ENCODE measurements around the gene INPP5J. TPM values are rescaled to one million over a fixed set of nuclear protein-coding genes. Genes with fewer than 3 reads are reported as not detected.
A peak's percentile ranks its signal among the peaks of the same experiment; 100 is the strongest.

The INPP5J gene
- total and polyA plus RNA-seq, 9 donors: 0.63 to 3.1 (median 1.1) TPM

GRCh38 chr22:31099386-31099785 lies 23.4 kb upstream of the INPP5J start:
- Histone ChIP-seq H3K36me3 (no peaks in the 10 kb centered on the region), H3K4me1 (ENCODE audit: insufficient read depth) (peaks cover 3% of the 10 kb centered on the region)

GRCh38 chr22:31099841-31100761 lies 22.7 kb upstream of the INPP5J start:
- no peaks in the 10 kb centered on the region for H3K36me3 ChIP-seq
- no peaks in the 10 kb centered on the region for H3K27me3 ChIP-seq
- peaks cover 3% of the 10 kb centered on the region for H3K4me1 ChIP-seq (ENCODE audit: insufficient read depth)
- 88 to 92% (median 90%) methylated on average over 34 of the region's 34 CpGs for WGBS, 3 donors
- no peak overlapping the region for H3K4me3 ChIP-seq
- peak in 3 of 5 donors; percentile 25 to 40 (median 27) for DNase-seq
- H3K9me3 ChIP-seq: no peaks in the 10 kb centered on the region
- no peak for TF ChIP-seq EP300 (IDR thresholded peaks at IDR 0.05)
- TF ChIP-seq CTCF (IDR thresholded peaks at IDR 0.05): no peak
- TF ChIP-seq POLR2A (IDR thresholded peaks at IDR 0.05): no peak
- peak overlapping the region in 1 of 2 donors; percentile 8 for H3K27ac ChIP-seq
- intact Hi-C loops (cut with DNase I): loop anchor here in 1 of 4 donors (10.0 kb wide), 3 partner anchors 45 to 825 kb away; partner anchors contain the start of gene PLA2G3

More at GRCh38 chr22:31099386-31099785, 23.4 kb upstream of the INPP5J start:
- H3K9me3 ChIP-seq: no peaks in the 10 kb centered on the region
- TF ChIP-seq POLR2A (IDR thresholded peaks at IDR 0.05) (no peak), CTCF (IDR thresholded peaks at IDR 0.05) (no peak), EP300 (IDR thresholded peaks at IDR 0.05) (no peak)
- H3K27ac ChIP-seq: peak overlapping the region in 1 of 2 donors; percentile 8
- intact Hi-C loops (cut with DNase I): loop anchor here in 1 of 4 donors (10.0 kb wide), 1 partner anchor 45 kb away; the partner anchor contains the start of gene PLA2G3
- H3K27me3 ChIP-seq: no peaks in the 10 kb centered on the region
- DNase-seq: no peak
- 79 to 85% (median 83%) methylated on average over 6 of the region's 6 CpGs for WGBS, 3 donors
- H3K4me3 ChIP-seq: no peak overlapping the region

- WGBS, 3 donors: 90 to 94% (median 94%) methylated on average over 18 of the region's 18 CpGs
- Histone ChIP-seq H3K4me3 (no peak overlapping the region), H3K4me1 (ENCODE audit: insufficient read depth) (peaks cover 8% of the 10 kb centered on the region), H3K36me3 (no peaks in the 10 kb centered on the region), H3K27ac (no peak overlapping the region), H3K27me3 (no peaks in the 10 kb centered on the region), H3K9me3 (no peaks in the 10 kb centered on the region)
- no peak for TF ChIP-seq EP300 (IDR thresholded peaks at IDR 0.05)
- TF ChIP-seq POLR2A (IDR thresholded peaks at IDR 0.05): no peak
- no peak for TF ChIP-seq CTCF (IDR thresholded peaks at IDR 0.05)
- DNase-seq: no peak
- intact Hi-C loops (cut with DNase I): loop anchor here in 1 of 4 donors (10.0 kb wide), 2 partner anchors 134 to 826 kb away; no protein-coding TSS in a partner anchor
Measured at GRCh38 chr22:31100762-31101525, 21.8 kb upstream of the INPP5J start.

GRCh38 chr22:31102441-31103081 lies 20.2 kb upstream of the INPP5J start:
- peaks cover 12% of the 10 kb centered on the region for H3K4me1 ChIP-seq (ENCODE audit: insufficient read depth)
- intact Hi-C loops (cut with DNase I): loop anchor here in 1 of 4 donors (10.0 kb wide), 2 partner anchors 132 to 828 kb away; no protein-coding TSS in a partner anchor
- H3K9me3 ChIP-seq: no peaks in the 10 kb centered on the region
- TF ChIP-seq CTCF (IDR thresholded peaks at IDR 0.05): no peak
- no peak for TF ChIP-seq POLR2A (IDR thresholded peaks at IDR 0.05)
- TF ChIP-seq EP300 (IDR thresholded peaks at IDR 0.05): no peak
- DNase-seq: peak; percentile 66 to 90 (median 71)
- no peak overlapping the region for H3K4me3 ChIP-seq
- H3K27me3 ChIP-seq: no peaks in the 10 kb centered on the region
- H3K36me3 ChIP-seq: no peaks in the 10 kb centered on the region
- H3K27ac ChIP-seq: peak overlapping the region; percentile 14 to 58
- 49 to 57% (median 52%) methylated on average over 8 of the region's 8 CpGs for WGBS, 3 donors

Data from ovary (tissue), 9 donors.